Measurements from ENCODE around the gene FANCC. TPM values are rescaled to one million over a fixed set of nuclear protein-coding genes. Genes with fewer than 3 reads are reported as not detected.
A peak's percentile ranks its signal among the peaks of the same experiment; 100 is the strongest.

The FANCC gene, protein sequence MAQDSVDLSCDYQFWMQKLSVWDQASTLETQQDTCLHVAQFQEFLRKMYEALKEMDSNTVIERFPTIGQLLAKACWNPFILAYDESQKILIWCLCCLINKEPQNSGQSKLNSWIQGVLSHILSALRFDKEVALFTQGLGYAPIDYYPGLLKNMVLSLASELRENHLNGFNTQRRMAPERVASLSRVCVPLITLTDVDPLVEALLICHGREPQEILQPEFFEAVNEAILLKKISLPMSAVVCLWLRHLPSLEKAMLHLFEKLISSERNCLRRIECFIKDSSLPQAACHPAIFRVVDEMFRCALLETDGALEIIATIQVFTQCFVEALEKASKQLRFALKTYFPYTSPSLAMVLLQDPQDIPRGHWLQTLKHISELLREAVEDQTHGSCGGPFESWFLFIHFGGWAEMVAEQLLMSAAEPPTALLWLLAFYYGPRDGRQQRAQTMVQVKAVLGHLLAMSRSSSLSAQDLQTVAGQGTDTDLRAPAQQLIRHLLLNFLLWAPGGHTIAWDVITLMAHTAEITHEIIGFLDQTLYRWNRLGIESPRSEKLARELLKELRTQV
- total RNA-seq (2021) (25.3 and 28.3 TPM in 2 replicates), Bru-seq, nascent RNA (percentile 79 among the genes with signal in this experiment), BruChase-seq, experiment 1, labeled RNA remaining after a 2-hour chase (percentile 70 among the genes with signal in this experiment), BruChase-seq, experiment 2, labeled RNA remaining after a 6-hour chase (percentile 66 among the genes with signal in this experiment)
- long read RNA-seq, full-length matches to known transcripts = 15 of 48 reads
- long read RNA-seq, partial matches to known transcripts = 13 of 48 reads
- long read RNA-seq, other reads (novel, unspliced or antisense) = 20 of 48 reads

GRCh38 chr9:95317119-95317892 is at the start of gene FANCC:
FANCC (minus strand) TSS chr9:95317709; CDS start chr9:95249291, 68,418 bp downstream.
- Histone ChIP-seq H3K4me1 (ENCODE audit: insufficient read depth, low read length, poor library complexity, severe bottlenecking) (peaks cover 30% of the 10 kb centered on the region), H3K36me3 (ENCODE audit: insufficient read depth, low read length, poor library complexity, severe bottlenecking) (no peaks in the 10 kb centered on the region), H3K27ac (ENCODE audit: low read depth, low read length, poor library complexity, severe bottlenecking) (peak within 1 kb of the TSS; percentile 100), H3K4me3 (ENCODE audit: low read depth, low read length, poor library complexity, severe bottlenecking) (peak within 1 kb of the TSS; percentile 79), H3K9me3 (ENCODE audit: low read depth, low read length, poor library complexity, severe bottlenecking) (no peaks in the 10 kb centered on the region), H3K27me3 (replicated peaks; ENCODE audit: insufficient read depth, low read depth, low read length, poor library complexity) (no peaks in the 10 kb centered on the region)
- CTCF ChIA-PET = no interaction called here
- DNase-seq (ENCODE audit: low spot score) = peak; percentile 98
- TF ChIP-seq EZH2 (IDR thresholded peaks at IDR 0.05; ENCODE audit: borderline replicate concordance, low read depth, low read length, poor library complexity, severe bottlenecking) (no peak), CTCF (conservative IDR thresholded peaks at IDR 0.05; ENCODE audit: low read depth, low read length) (no peak)
- POLR2A ChIA-PET (ENCODE audit: low non-redundant PET) = interaction anchor here (0.6 kb wide), 1 partner anchor 22 kb away, joined by 3 read pairs; no protein-coding TSS in a partner anchor
- intact Hi-C loops (cut with micrococcal nuclease; ENCODE audit: unreplicated experiment) = loop anchor here (2.0 kb wide), 1 partner anchor 193 kb away; no protein-coding TSS in a partner anchor
- BruUV-seq (replicated peaks) = no TSS peak

DNA sequence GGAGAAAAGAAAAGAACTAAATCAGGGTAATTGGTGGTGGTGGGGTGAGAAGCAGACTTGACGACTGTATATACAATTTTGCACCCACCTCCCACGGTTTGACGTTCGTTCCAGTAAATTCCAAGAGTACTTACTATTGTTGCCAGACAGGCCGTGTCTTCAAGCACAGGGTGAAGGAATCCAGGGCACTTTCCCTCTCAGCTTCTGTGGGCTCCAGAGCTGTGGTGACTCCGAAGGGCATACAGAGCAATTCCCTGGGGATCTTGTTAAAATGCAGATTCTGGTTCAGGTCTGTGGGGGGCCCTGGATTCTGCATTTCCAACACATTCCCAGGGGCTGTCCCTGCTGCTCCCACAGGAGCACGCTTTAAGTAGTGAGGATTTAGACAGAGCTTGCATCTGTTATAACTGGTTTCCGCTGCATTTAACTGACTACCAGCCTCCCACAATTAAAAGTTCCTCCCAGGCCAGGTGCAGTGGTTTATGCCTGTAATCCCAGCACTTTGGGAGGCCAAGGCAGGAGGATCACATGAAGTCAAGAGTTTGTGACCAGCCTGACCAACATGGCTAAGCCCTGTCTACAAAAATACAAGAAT is 49.3 kb upstream of the FANCC start:
- peaks cover 6% of the 10 kb centered on the region for H3K27me3 ChIP-seq (replicated peaks; ENCODE audit: insufficient read depth, low read depth, low read length, poor library complexity)
- no peaks in the 10 kb centered on the region for H3K36me3 ChIP-seq (ENCODE audit: insufficient read depth, low read length, poor library complexity, severe bottlenecking)
- DNase-seq (ENCODE audit: low spot score) = no peak
- POLR2A ChIA-PET (ENCODE audit: low non-redundant PET) = no interaction called here
- H3K4me3 ChIP-seq (ENCODE audit: low read depth, low read length, poor library complexity, severe bottlenecking) = no peak overlapping the region
- CTCF ChIA-PET = no interaction called here
- H3K9me3 ChIP-seq (ENCODE audit: low read depth, low read length, poor library complexity, severe bottlenecking) = no peaks in the 10 kb centered on the region
- H3K4me1 ChIP-seq (ENCODE audit: insufficient read depth, low read length, poor library complexity, severe bottlenecking) = peaks cover 12% of the 10 kb centered on the region
- TF ChIP-seq EZH2 (IDR thresholded peaks at IDR 0.05; ENCODE audit: borderline replicate concordance, low read depth, low read length, poor library complexity, severe bottlenecking) (no peak), CTCF (conservative IDR thresholded peaks at IDR 0.05; ENCODE audit: low read depth, low read length) (no peak)
- no peak overlapping the region for H3K27ac ChIP-seq (ENCODE audit: low read depth, low read length, poor library complexity, severe bottlenecking)
- no TSS peak for BruUV-seq (replicated peaks)
- intact Hi-C loops (cut with micrococcal nuclease; ENCODE audit: unreplicated experiment) = no loop called here

- intact Hi-C loops (cut with micrococcal nuclease; ENCODE audit: unreplicated experiment) = no loop called here
- BruUV-seq (replicated peaks) = no TSS peak
- POLR2A ChIA-PET (ENCODE audit: low non-redundant PET) = no interaction called here
- TF ChIP-seq EZH2 (IDR thresholded peaks at IDR 0.05; ENCODE audit: borderline replicate concordance, low read depth, low read length, poor library complexity, severe bottlenecking) = no peak
- H3K27me3 ChIP-seq (replicated peaks; ENCODE audit: insufficient read depth, low read depth, low read length, poor library complexity) = peaks cover 6% of the 10 kb centered on the region
- no peaks in the 10 kb centered on the region for H3K36me3 ChIP-seq (ENCODE audit: insufficient read depth, low read length, poor library complexity, severe bottlenecking)
- no peak overlapping the region for H3K27ac ChIP-seq (ENCODE audit: low read depth, low read length, poor library complexity, severe bottlenecking)
- no peaks in the 10 kb centered on the region for H3K9me3 ChIP-seq (ENCODE audit: low read depth, low read length, poor library complexity, severe bottlenecking)
- H3K4me3 ChIP-seq (ENCODE audit: low read depth, low read length, poor library complexity, severe bottlenecking) = no peak overlapping the region
- H3K4me1 ChIP-seq (ENCODE audit: insufficient read depth, low read length, poor library complexity, severe bottlenecking) = peaks cover 12% of the 10 kb centered on the region
- no peak for DNase-seq (ENCODE audit: low spot score)
- CTCF ChIA-PET = no interaction called here
Observed at GRCh38 chr9:95365766-95366165, 48.3 kb upstream of the FANCC start.
